Nephron (organoid): Measurements from ENCODE around the gene GLDN.
"Not testable (repeated sequence)": the region's sequence is repeated elsewhere in the genome, so short reads cannot be mapped to it uniquely, and the experiment has no call there.

Experiments used
- H3K27ac Mint-ChIP-seq, 3 experiments: 2 replicates each; pipeline ENCODE4 v1.8.0; 2020; ENCODE audit warnings: mixed read lengths in 3 of 3, mild to moderate bottlenecking in 2 of 3, moderate library complexity in 1 of 3
- H3K27me3 Mint-ChIP-seq: 2 replicates; pipeline ENCODE4 v1.8.0; 2021; ENCODE audit warnings: low read depth, mild to moderate bottlenecking, moderate library complexity, mixed read lengths
- H3K36me3 Mint-ChIP-seq: 2 replicates; pipeline ENCODE4 v1.8.0; 2020; ENCODE audit warnings: low read depth, mixed read lengths
- H3K4me1 Mint-ChIP-seq: 2 replicates; pipeline ENCODE4 v1.8.0; 2020; ENCODE audit warnings: mixed read lengths
- H3K4me3 Mint-ChIP-seq, 3 experiments: 2 replicates each; pipeline ENCODE4 v1.8.0; 2020; ENCODE audit warnings: mild to moderate bottlenecking in 3 of 3, mixed read lengths in 3 of 3, moderate library complexity in 2 of 3
- H3K9me3 Mint-ChIP-seq: 2 replicates; pipeline ENCODE4 v1.8.0; 2020; ENCODE audit warnings: mixed read lengths
- CTCF ChIP-seq, 3 experiments: fragments of 200-600 bp; sonication (generic); IDR thresholded peaks; one replicate each; pipeline ENCODE4 v1.5.0; 2021; ENCODE audit warnings: antibody characterized with exemption in 3 of 3; ENCODE audit not compliant: unreplicated experiment in 3 of 3

Gene GLDN

GRCh38 chr15:51403946-51404695 is 62.7 kb downstream of the GLDN start:
- H3K27me3 Mint-ChIP-seq: peaks cover 17% of the 10 kb centered on the region
- H3K36me3 Mint-ChIP-seq: no peaks in the 10 kb centered on the region
- H3K9me3 Mint-ChIP-seq: no peaks in the 10 kb centered on the region
- TF ChIP-seq CTCF (IDR thresholded peaks at IDR 0.05; ENCODE audit: unreplicated experiment in 3 of 3): no peak
- H3K4me3 Mint-ChIP-seq: no peak overlapping the region
- no peak overlapping the region for H3K27ac Mint-ChIP-seq
- H3K4me1 Mint-ChIP-seq: peaks cover 12% of the 10 kb centered on the region

GRCh38 chr15:51405693-51406523 is 64.5 kb downstream of the GLDN start:
- no peak for TF ChIP-seq CTCF (IDR thresholded peaks at IDR 0.05; ENCODE audit: unreplicated experiment in 3 of 3)
- no peaks in the 10 kb centered on the region for H3K36me3 Mint-ChIP-seq
- H3K9me3 Mint-ChIP-seq: no peaks in the 10 kb centered on the region
- H3K27ac Mint-ChIP-seq: no peak overlapping the region
- peaks cover 13% of the 10 kb centered on the region for H3K27me3 Mint-ChIP-seq
- H3K4me1 Mint-ChIP-seq: peaks cover 12% of the 10 kb centered on the region
- H3K4me3 Mint-ChIP-seq: no peak overlapping the region

- no peak overlapping the region for H3K4me3 Mint-ChIP-seq
- H3K36me3 Mint-ChIP-seq: no peaks in the 10 kb centered on the region
- no peak overlapping the region for H3K27ac Mint-ChIP-seq
- no peaks in the 10 kb centered on the region for H3K4me1 Mint-ChIP-seq
- H3K27me3 Mint-ChIP-seq: peaks cover 4% of the 10 kb centered on the region
- no peak for TF ChIP-seq CTCF (IDR thresholded peaks at IDR 0.05; ENCODE audit: unreplicated experiment in 3 of 3)
- no peaks in the 10 kb centered on the region for H3K9me3 Mint-ChIP-seq
Observed at GRCh38 chr15:51414256-51414860, 72.9 kb downstream of the GLDN start.

- Mint-ChIP-seq H3K4me3 (no peak overlapping the region), H3K36me3 (no peaks in the 10 kb centered on the region), H3K27me3 (peaks cover 4% of the 10 kb centered on the region), H3K27ac (no peak overlapping the region), H3K9me3 (no peaks in the 10 kb centered on the region), H3K4me1 (no peaks in the 10 kb centered on the region)
- TF ChIP-seq CTCF (IDR thresholded peaks at IDR 0.05; ENCODE audit: unreplicated experiment in 3 of 3): no peak
Observed at GRCh38 chr15:51416129-51416528, 74.7 kb downstream of the GLDN start.

GRCh38 chr15:51423040-51423439 is 81.6 kb downstream of the GLDN start:
- not testable (repeated sequence) for H3K27ac Mint-ChIP-seq, H3K36me3 Mint-ChIP-seq, H3K9me3 Mint-ChIP-seq, H3K4me3 Mint-ChIP-seq, H3K4me1 Mint-ChIP-seq, H3K27me3 Mint-ChIP-seq

GRCh38 chr15:51424780-51425179 is 83.3 kb downstream of the GLDN start:
- no peaks in the 10 kb centered on the region for H3K4me1 Mint-ChIP-seq
- no peak for TF ChIP-seq CTCF (IDR thresholded peaks at IDR 0.05; ENCODE audit: unreplicated experiment in 3 of 3)
- H3K4me3 Mint-ChIP-seq: no peak overlapping the region
- peaks cover 4% of the 10 kb centered on the region for H3K9me3 Mint-ChIP-seq
- no peaks in the 10 kb centered on the region for H3K27me3 Mint-ChIP-seq
- H3K36me3 Mint-ChIP-seq: no peaks in the 10 kb centered on the region
- no peak overlapping the region for H3K27ac Mint-ChIP-seq
